Epithelial cell of proximal tubule (primary cell): ENCODE measurements around the gene MAP2K4. TPM values are rescaled to one million over a fixed set of nuclear protein-coding genes. Genes with fewer than 3 reads are reported as not detected.

Experiments
- DNase-seq: peaks from one replicate; pipeline ENCODE4 v3.0.0-alpha.2; 2011; ENCODE audit warnings: low read depth
- H3K4me3 ChIP-seq: 2 replicates; pipeline ENCODE4 v1.5.1; 2011; ENCODE audit warnings: low read depth, mild to moderate bottlenecking, low read length
- CTCF ChIP-seq: conservative IDR thresholded peaks from 2 replicates; pipeline ENCODE4 v1.5.1; 2012; ENCODE audit warnings: low read depth, mild to moderate bottlenecking, low read length
- total RNA-seq: library from RNA; depleted of rRNA; stranded (reverse); fragments of >200 nt; gene quantifications from 2 replicates; pipeline ENCODE4 v1.2.3, GENCODE V29; 2015

MAP2K4 gene
- total RNA-seq, 1 donor from 2014 or later = 23.0 TPM

DNA sequence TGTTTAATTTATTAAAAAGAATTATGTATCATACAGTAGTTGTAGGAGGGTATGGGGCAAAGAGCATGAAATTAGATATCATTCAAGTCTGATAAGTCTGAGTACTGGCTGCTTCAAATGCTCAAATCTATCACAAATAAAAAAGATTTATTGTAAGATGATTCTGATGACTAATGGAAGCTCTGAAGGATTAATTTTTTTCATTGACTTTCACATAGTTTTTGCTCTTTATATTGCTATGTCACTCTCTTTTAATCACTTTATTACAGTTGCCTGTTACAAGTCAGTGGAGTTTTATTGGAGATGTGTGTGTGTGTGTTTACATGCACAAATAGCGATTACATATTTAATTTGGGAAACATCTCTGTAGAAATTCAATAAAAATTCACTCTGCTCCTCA lies 15.0 kb downstream of the MAP2K4 start:
- H3K4me3 ChIP-seq = no peak overlapping the region
- DNase-seq = no peak
- TF ChIP-seq CTCF = no peak

GRCh38 chr17:12037970-12038369 lies 17.3 kb downstream of the MAP2K4 start:
- no peak overlapping the region for H3K4me3 ChIP-seq
- no peak for DNase-seq
- TF ChIP-seq CTCF = no peak

DNA sequence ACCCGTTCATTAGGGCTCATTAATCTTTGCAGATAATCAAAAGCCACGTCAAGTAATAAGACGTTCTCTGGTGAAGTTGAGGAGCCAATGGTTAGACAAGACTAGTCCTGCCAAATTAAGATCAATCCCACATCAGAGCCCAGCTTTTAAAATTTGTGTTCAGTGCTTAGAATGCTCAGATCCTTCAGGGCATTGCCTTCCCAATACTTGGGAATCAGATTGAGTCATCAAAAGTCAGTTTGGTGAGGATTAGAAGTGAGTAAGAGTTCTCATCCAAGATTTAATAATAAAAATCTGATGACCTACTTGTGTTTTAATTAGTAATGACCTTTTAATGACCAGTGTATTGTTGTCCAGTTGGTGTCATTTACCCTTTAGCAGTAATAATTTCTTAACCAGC lies 19.8 kb downstream of the MAP2K4 start:
- no peak for TF ChIP-seq CTCF
- DNase-seq = no peak
- H3K4me3 ChIP-seq = no peak overlapping the region

- H3K4me3 ChIP-seq = no peak overlapping the region
- no peak for DNase-seq
- no peak for TF ChIP-seq CTCF
These were observed 20.6 kb downstream of the MAP2K4 start for GRCh38 chr17:12041312-12041711.

DNA sequence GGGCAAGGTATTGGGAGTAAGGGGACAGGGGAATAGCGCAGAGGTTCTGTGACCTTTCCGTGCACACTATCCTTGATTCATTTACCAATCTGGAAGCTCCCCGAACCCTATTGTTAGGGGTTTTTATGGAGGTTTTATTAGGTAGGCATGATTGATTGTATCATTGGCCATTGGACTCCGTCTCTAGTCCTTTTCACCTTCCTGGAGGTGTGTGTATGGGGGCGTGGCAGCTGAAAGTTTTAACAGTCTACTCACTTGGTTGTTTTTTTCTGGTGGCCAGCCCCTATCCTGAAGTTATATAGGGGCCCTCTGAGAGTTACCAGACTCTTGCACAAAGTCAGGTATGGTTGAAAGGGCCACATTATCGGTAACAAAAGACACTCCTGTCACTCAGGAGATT lies 23.0 kb downstream of the MAP2K4 start:
- no peak for TF ChIP-seq CTCF
- H3K4me3 ChIP-seq = no peak overlapping the region
- DNase-seq = no peak

DNA sequence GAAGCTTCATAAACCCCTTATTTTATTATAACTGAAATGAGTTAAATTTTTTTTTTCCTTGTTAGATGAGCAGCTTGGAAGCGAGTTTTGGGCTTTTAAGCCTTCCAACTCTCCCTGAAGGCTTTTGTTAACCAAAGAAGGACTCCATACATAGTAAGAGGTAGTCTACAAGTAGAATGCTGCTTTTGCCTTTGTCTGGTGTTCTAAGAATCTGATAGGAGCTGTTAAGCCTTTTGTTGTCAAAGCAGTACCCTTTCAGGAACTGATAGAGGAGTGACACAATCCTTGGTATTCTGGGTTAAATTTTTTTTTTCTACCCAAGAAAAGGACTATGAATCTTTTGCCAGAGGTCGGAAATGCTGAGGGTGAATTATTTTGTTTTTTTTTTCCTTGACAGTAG lies 26.1 kb downstream of the MAP2K4 start:
- DNase-seq = no peak
- no peak overlapping the region for H3K4me3 ChIP-seq
- TF ChIP-seq CTCF = no peak

DNA sequence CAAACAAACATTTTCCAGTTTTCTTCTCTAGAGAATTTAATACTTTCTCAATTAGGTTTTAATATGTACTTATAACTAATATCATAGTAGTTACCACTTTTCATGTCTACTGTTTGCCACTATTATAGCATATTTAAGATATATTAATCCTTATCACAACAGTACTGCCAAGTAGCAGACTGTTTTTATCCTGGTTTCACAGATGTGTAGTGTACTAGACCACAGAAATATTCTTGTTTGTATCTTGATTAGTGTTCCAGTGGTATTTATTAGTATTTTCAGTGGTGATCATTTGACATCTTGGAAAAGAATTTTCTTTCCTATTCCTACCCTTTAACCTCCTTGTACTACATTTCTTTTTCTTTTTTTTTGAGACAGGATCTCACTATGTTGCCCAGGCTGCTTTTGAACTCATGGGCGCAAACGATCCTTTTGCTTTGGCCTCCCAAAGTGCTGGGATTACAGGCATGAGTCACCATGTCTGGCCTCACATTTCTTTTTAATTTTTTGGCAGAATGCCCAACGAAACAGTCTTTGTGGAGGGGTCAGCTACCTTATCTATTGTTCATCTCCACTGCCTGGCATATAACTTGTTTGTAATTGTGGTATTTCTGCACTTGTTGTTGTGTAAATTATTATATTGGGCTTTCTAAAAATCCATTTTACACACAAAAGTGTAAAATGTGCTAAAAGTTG lies 27.2 kb downstream of the MAP2K4 start:
- DNase-seq = no peak
- no peak overlapping the region for H3K4me3 ChIP-seq
- no peak for TF ChIP-seq CTCF
